Measurements from ENCODE around the gene CXCL5. TPM values are rescaled to one million over a fixed set of nuclear protein-coding genes. Genes with fewer than 3 reads are reported as not detected.

Gene CXCL5
- total RNA-seq, 1 donor from 2014 or later = not detected

GRCh38 chr4:74037076-74037955 lies 38.8 kb upstream of the CXCL5 start:
- Histone ChIP-seq H3K27ac (no peak overlapping the region), H3K4me1 (peaks cover 20% of the 10 kb centered on the region), H3K27me3 (peaks cover 4% of the 10 kb centered on the region), H3K36me3 (no peaks in the 10 kb centered on the region), H3K9me3 (no peaks in the 10 kb centered on the region), H3K4me3 (peak overlapping the region; percentile 51 to 83)
- intact Hi-C loops (cut with DNase I) = no loop called here
- TF ChIP-seq POLR2A (IDR thresholded peaks at IDR 0.05) (no peak), CTCF (IDR thresholded peaks at IDR 0.05) (no peak), POLR2AphosphoS5 (IDR thresholded peaks at IDR 0.05; ENCODE audit: insufficient read depth in 1 of 2, low read depth in 1 of 2) (no peak)
- DNase-seq (ENCODE audit: extremely low spot score in 2 of 2) = no peak

- TF ChIP-seq POLR2A (IDR thresholded peaks at IDR 0.05) = no peak
- Histone ChIP-seq H3K4me3 (no peak overlapping the region), H3K9me3 (no peaks in the 10 kb centered on the region), H3K27ac (no peak overlapping the region), H3K27me3 (peaks cover 4% of the 10 kb centered on the region), H3K36me3 (no peaks in the 10 kb centered on the region), H3K4me1 (peaks cover 14% of the 10 kb centered on the region)
- intact Hi-C loops (cut with DNase I) = no loop called here
- no peak for DNase-seq (ENCODE audit: extremely low spot score in 2 of 2)
These were observed 35.3 kb upstream of the CXCL5 start for GRCh38 chr4:74033739-74034138.

GRCh38 chr4:74032064-74032463 lies 33.6 kb upstream of the CXCL5 start:
- intact Hi-C loops (cut with DNase I) = no loop called here

GRCh38 chr4:74031576-74031975 lies 33.1 kb upstream of the CXCL5 start:
- Histone ChIP-seq H3K27ac (no peak overlapping the region), H3K4me3 (no peak overlapping the region), H3K27me3 (peaks cover 3% of the 10 kb centered on the region), H3K9me3 (no peaks in the 10 kb centered on the region), H3K36me3 (no peaks in the 10 kb centered on the region), H3K4me1 (no peaks in the 10 kb centered on the region)
- TF ChIP-seq POLR2A (IDR thresholded peaks at IDR 0.05) (no peak), CTCF (IDR thresholded peaks at IDR 0.05) (no peak), POLR2AphosphoS5 (IDR thresholded peaks at IDR 0.05; ENCODE audit: insufficient read depth in 1 of 2, low read depth in 1 of 2) (no peak)
- intact Hi-C loops (cut with DNase I) = no loop called here
- DNase-seq (ENCODE audit: extremely low spot score in 2 of 2) = no peak

More at GRCh38 chr4:74032064-74032463, 33.6 kb upstream of the CXCL5 start:
- H3K36me3 ChIP-seq = no peaks in the 10 kb centered on the region
- no peak for TF ChIP-seq CTCF (IDR thresholded peaks at IDR 0.05)
- no peak for TF ChIP-seq POLR2AphosphoS5 (IDR thresholded peaks at IDR 0.05; ENCODE audit: insufficient read depth in 1 of 2, low read depth in 1 of 2)
- no peak for TF ChIP-seq POLR2A (IDR thresholded peaks at IDR 0.05)
- H3K4me1 ChIP-seq = no peaks in the 10 kb centered on the region
- DNase-seq (ENCODE audit: extremely low spot score in 2 of 2) = no peak
- peaks cover 4% of the 10 kb centered on the region for H3K27me3 ChIP-seq
- H3K27ac ChIP-seq = no peak overlapping the region
- H3K9me3 ChIP-seq = no peaks in the 10 kb centered on the region
- H3K4me3 ChIP-seq = no peak overlapping the region

- Histone ChIP-seq H3K27ac (no peak overlapping the region), H3K27me3 (no peaks in the 10 kb centered on the region), H3K9me3 (no peaks in the 10 kb centered on the region), H3K36me3 (no peaks in the 10 kb centered on the region), H3K4me1 (no peaks in the 10 kb centered on the region), H3K4me3 (no peak overlapping the region)
- DNase-seq (ENCODE audit: extremely low spot score in 2 of 2) = no peak
- intact Hi-C loops (cut with DNase I) = no loop called here
- TF ChIP-seq POLR2AphosphoS5 (IDR thresholded peaks at IDR 0.05; ENCODE audit: insufficient read depth in 1 of 2, low read depth in 1 of 2) = no peak
- TF ChIP-seq CTCF (IDR thresholded peaks at IDR 0.05) = no peak
- no peak for TF ChIP-seq POLR2A (IDR thresholded peaks at IDR 0.05)
These were observed 31.8 kb upstream of the CXCL5 start for GRCh38 chr4:74030285-74030684.
